ENCODE results near the gene MCUR1.

DNA sequence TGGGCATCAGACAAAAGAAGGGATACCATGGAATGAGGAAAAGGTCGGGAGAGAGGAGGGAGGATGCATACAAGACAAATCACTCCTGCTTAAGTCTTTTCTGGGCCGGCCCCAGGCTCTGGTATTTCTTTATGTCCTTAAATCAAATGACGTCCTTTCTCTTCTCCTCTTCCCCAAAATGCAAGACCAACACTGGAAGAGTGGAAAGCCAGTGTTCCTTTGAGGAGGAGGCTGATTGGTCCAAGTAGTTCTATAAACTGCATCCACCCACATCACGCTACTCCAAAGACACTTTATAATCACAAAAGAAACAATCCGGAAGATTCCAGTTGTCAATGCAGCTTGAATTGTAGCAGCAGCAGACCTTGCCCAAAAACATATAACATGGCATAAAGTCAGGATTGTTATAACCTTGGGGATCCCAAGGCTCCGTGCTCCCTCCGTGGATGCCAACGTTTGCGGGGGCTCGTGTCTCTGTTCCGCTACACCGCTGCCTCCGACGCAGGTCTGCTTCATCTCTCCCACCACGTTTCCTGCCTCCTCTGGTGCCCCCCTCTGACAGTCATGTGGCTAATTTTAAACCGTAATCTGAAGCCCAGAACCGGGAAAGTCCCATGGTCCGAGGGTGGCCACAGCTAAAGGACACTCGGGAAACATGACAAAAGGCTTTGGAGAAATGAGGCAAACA, 47.1 kb downstream of the MCUR1 start:
- TF ChIP-seq, protein P1, sequence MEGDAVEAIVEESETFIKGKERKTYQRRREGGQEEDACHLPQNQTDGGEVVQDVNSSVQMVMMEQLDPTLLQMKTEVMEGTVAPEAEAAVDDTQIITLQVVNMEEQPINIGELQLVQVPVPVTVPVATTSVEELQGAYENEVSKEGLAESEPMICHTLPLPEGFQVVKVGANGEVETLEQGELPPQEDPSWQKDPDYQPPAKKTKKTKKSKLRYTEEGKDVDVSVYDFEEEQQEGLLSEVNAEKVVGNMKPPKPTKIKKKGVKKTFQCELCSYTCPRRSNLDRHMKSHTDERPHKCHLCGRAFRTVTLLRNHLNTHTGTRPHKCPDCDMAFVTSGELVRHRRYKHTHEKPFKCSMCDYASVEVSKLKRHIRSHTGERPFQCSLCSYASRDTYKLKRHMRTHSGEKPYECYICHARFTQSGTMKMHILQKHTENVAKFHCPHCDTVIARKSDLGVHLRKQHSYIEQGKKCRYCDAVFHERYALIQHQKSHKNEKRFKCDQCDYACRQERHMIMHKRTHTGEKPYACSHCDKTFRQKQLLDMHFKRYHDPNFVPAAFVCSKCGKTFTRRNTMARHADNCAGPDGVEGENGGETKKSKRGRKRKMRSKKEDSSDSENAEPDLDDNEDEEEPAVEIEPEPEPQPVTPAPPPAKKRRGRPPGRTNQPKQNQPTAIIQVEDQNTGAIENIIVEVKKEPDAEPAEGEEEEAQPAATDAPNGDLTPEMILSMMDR (IDR thresholded peaks at IDR 0.05): no peak
- no peak for TF ChIP-seq EZH2 (IDR thresholded peaks at IDR 0.05; ENCODE audit: borderline replicate concordance, insufficient read depth, low read depth, low read length, poor library complexity, severe bottlenecking)
